HepG2 (cell line): ENCODE results near the gene ENTPD7. TPM values are rescaled to one million over a fixed set of nuclear protein-coding genes. Genes with fewer than 3 reads are reported as not detected.
"Not testable (repeated sequence)": the region's sequence is repeated elsewhere in the genome, so short reads cannot be mapped to it uniquely, and the experiment has no call there.

Experiments used
- ATAC-seq: fragments of 200-7000 bp; cut with Tn5 transposase; 3 replicates; pipeline ENCODE4 v1.9.1; 2020; ENCODE audit warnings: mild to moderate bottlenecking, moderate library complexity
- BruUV-seq: library from RNA; stranded (reverse); fragments of 400-500 nt; replicated peaks from 2 replicates; lab custom pipeline; 2021; lab: Mats Ljungman, UMichigan
- CTCF ChIA-PET: fragments of 300-600 bp; formaldehyde crosslinking; extraction: SDS; loops from one replicate; lab custom pipeline; 2021; ENCODE audit warnings: low total read pairs, inconsistent platforms, low intra/inter-chr PET ratio; lab: Yijun Ruan, JAX
- POLR2A ChIA-PET: fragments of 350-600 bp; sonication (Branson Sonifier 250); formaldehyde crosslinking; loops from one replicate; lab custom pipeline; 2020; ENCODE audit warnings: antibody characterized with exemption, inconsistent platforms; lab: Yijun Ruan, JAX
- DNase-seq: peaks from one replicate; pipeline ENCODE4 v3.0.0-alpha.2; 2015; ENCODE audit warnings: low spot score
- FAIRE-seq: peaks from 3 replicates; lab custom pipeline; 2011; peaks lifted over from hg19 to GRCh38; lab: Jason Lieb, UNC
- H2AFZ ChIP-seq: one replicate; pipeline ENCODE4 v1.6.1; 2011; ENCODE audit warnings: low read length, inconsistent platforms
- H3K27ac ChIP-seq: fragments of 300-600 bp; 3 replicates; pipeline ENCODE4 v1.8.0; 2011; ENCODE audit warnings: mixed run types, mild to moderate bottlenecking, mixed read lengths, low read length, inconsistent platforms; ENCODE audit not compliant: insufficient read depth; ENCODE audit errors: extremely low read length
- H3K27me3 ChIP-seq, 2 experiments: fragments of 200-600 bp in 1 of 2; 2 replicates in 1 of 2; 3 replicates in 1 of 2; pipeline versions ENCODE4 v1.6.0 to v1.8.0; 2011; ENCODE audit warnings: low read length in 2 of 2, mild to moderate bottlenecking in 2 of 2, moderate library complexity in 2 of 2, inconsistent platforms in 1 of 2; ENCODE audit not compliant: insufficient read depth in 2 of 2, control insufficient read depth in 1 of 2
- H3K36me3 ChIP-seq, 2 experiments: fragments of 200-600 bp in 1 of 2; replicated peaks in 1 of 2; 2 replicates in 1 of 2; 3 replicates in 1 of 2; pipeline versions ENCODE4 v1.5.1 to v1.8.0; 2011; ENCODE audit warnings: low read length in 2 of 2, inconsistent platforms in 1 of 2; ENCODE audit not compliant: insufficient read depth in 2 of 2, control insufficient read depth in 1 of 2
- H3K4me1 ChIP-seq: 2 replicates; pipeline ENCODE4 v1.5.1; 2012; ENCODE audit warnings: low read length, inconsistent platforms; ENCODE audit not compliant: insufficient read depth
- H3K4me2 ChIP-seq: 2 replicates; pipeline ENCODE4 v1.6.0; 2011; ENCODE audit warnings: low read depth, low read length, inconsistent platforms
- H3K4me3 ChIP-seq, 3 experiments: fragments of 200-600 bp in 1 of 3; sonication (generic), shearing (Covaris generic) in 1 of 3; replicated peaks in 1 of 3; 2 replicates each; pipeline ENCODE4 v1.5.1; 2011 to 2016; ENCODE audit warnings: low read length in 3 of 3, inconsistent platforms in 2 of 3, low read depth in 2 of 3, mild to moderate bottlenecking in 2 of 3, control low read depth in 1 of 3, mixed read lengths in 1 of 3; ENCODE audit not compliant: insufficient read depth in 1 of 3
- H3K79me2 ChIP-seq: one replicate; pipeline ENCODE4 v1.6.1; 2011; ENCODE audit warnings: low read length, inconsistent platforms; ENCODE audit not compliant: insufficient read depth
- H3K9ac ChIP-seq: 2 replicates; pipeline ENCODE4 v1.6.0; 2011; ENCODE audit warnings: mild to moderate bottlenecking, low read depth, low read length, inconsistent platforms; ENCODE audit not compliant: insufficient read depth
- H3K9me3 ChIP-seq: 2 replicates; pipeline ENCODE4 v1.5.1; 2012; ENCODE audit warnings: mild to moderate bottlenecking, low read length
- H4K20me1 ChIP-seq: 2 replicates; pipeline ENCODE4 v1.6.0; 2011; ENCODE audit warnings: inconsistent platforms, mild to moderate bottlenecking, low read length, moderate library complexity; ENCODE audit not compliant: insufficient read depth
- RXRA ChIP-seq: sonication (generic); formaldehyde crosslinking; IDR thresholded peaks from 2 replicates; pipeline ENCODE4 v1.5.1; 2020; ENCODE audit warnings: missing genetic modification reagents
- SKI ChIP-seq: fragments of 450-650 bp; IDR thresholded peaks from one replicate; pipeline ENCODE4 v1.6.1; 2018; ENCODE audit warnings: mild to moderate bottlenecking; ENCODE audit not compliant: partially characterized antibody
- SPEN ChIP-seq: sonication (generic); formaldehyde crosslinking; IDR thresholded peaks from 2 replicates; pipeline ENCODE4 v1.5.1; 2020; ENCODE audit warnings: low read depth, mild to moderate bottlenecking, missing genetic modification reagents
- UBTF ChIP-seq: sonication (generic); formaldehyde crosslinking; IDR thresholded peaks from 2 replicates; pipeline ENCODE4 v1.4.0; 2020; ENCODE audit warnings: mild to moderate bottlenecking, missing genetic modification reagents
- ZBTB7B ChIP-seq: sonication (generic); formaldehyde crosslinking; IDR thresholded peaks from 2 replicates; pipeline ENCODE4 v1.4.0; 2020; ENCODE audit warnings: missing genetic modification reagents
- ZNF263 ChIP-seq: sonication (generic); formaldehyde crosslinking; IDR thresholded peaks from 2 replicates; pipeline ENCODE4 v1.4.0; 2020; ENCODE audit warnings: missing genetic modification reagents
- ZNF670 ChIP-seq: sonication (generic); formaldehyde crosslinking; IDR thresholded peaks from 2 replicates; pipeline ENCODE4 v1.8.0; 2022; ENCODE audit warnings: mild to moderate bottlenecking, missing genetic modification reagents, borderline replicate concordance
- WGBS: methylation state at CpG from one replicate; pipeline ENCODE4 v1.1.6; 2017; ENCODE audit warnings: low lambda C conversion rate; 5-methylcytosine and 5-hydroxymethylcytosine counted together
- in situ Hi-C: cut with HindIII; loops from 2 replicates; pipeline ENCODE4 v1.10.0; 2017; ENCODE audit warnings: low pct_unique_long_range_greater_than_20kb; ENCODE audit not compliant: extremely low pct_ligation_motif_present
- intact Hi-C: fragments of 100-400 bp; cut with micrococcal nuclease; formaldehyde crosslinking; loops from one replicate; pipeline ENCODE4 v1.10.0; 2022; ENCODE audit not compliant: unreplicated experiment
- polyA plus RNA-seq, 8 experiments: library from polyadenylated mRNA; depleted of rRNA in 3 of 8; stranded (reverse) in 7 of 8; unstranded in 1 of 8; fragments of >200 nt; fragmentation: Illumina TruSeq in 4 of 8; extraction: Trizol in 4 of 8; gene quantifications; 2 replicates each; pipeline versions ENCODE4 v1.2.1 to v1.2.3, GENCODE V29; 2011 to 2016; ENCODE audit warnings: low read depth in 4 of 8, missing spikeins in 1 of 8, mixed read lengths in 1 of 8; ENCODE audit not compliant: insufficient read depth in 1 of 8
- total RNA-seq, 5 experiments: library from RNA; depleted of rRNA; stranded (reverse); fragments of >200 nt; fragmentation: Illumina TruSeq; extraction: Trizol; gene quantifications; 2 replicates each; pipeline ENCODE4 v1.2.3, GENCODE V29; 2016; ENCODE audit warnings: low read depth in 1 of 5

Gene ENTPD7
- total and polyA plus RNA-seq, 2 of the 13 experiments (the other 11 are each of a cell fraction or from before 2014, with no cell fraction given) = 7.6 to 36.5 TPM

- peaks cover 11 to 70% of the 10 kb centered on the region in 2 experiments for H3K36me3 ChIP-seq
- POLR2A ChIA-PET = no interaction called here
- TF ChIP-seq ZNF263 (CRISPR knock-in tag) (no peak), UBTF (CRISPR knock-in tag) (no peak)
- peaks cover 14% of the 10 kb centered on the region for H3K9me3 ChIP-seq
- in situ Hi-C loops (no loop called here), intact Hi-C loops (no loop called here)
- H3K4me2 ChIP-seq = no peak overlapping the region
- H3K9ac ChIP-seq = no peak overlapping the region
- no peak overlapping the region for H3K4me3 ChIP-seq
- 97% methylated on average over 2 of the region's 2 CpGs for WGBS
- ATAC-seq (no peak), FAIRE-seq (no peak), DNase-seq (no peak)
- no peaks in the 10 kb centered on the region for H4K20me1 ChIP-seq
- H3K27me3 ChIP-seq = no peaks in the 10 kb centered on the region
- peaks cover 6% of the 10 kb centered on the region; the same call in 1 of the 2 replicates for H3K4me1 ChIP-seq
- peaks cover 13% of the 10 kb centered on the region for H3K79me2 ChIP-seq
- H3K27ac ChIP-seq = no peak overlapping the region
- BruUV-seq = no TSS peak
- CTCF ChIA-PET = no interaction called here
- no peak overlapping the region for H2AFZ ChIP-seq
Observed at GRCh38 chr10:99742701-99743100, 83.4 kb downstream of the ENTPD7 start.

- 94% methylated on average over 3 of the region's 3 CpGs for WGBS
- Histone ChIP-seq H3K4me3 (no peak overlapping the region), H3K36me3 (peaks cover 11 to 80% of the 10 kb centered on the region in 2 experiments), H3K4me2 (no peak overlapping the region), H4K20me1 (no peaks in the 10 kb centered on the region), H3K27me3 (no peaks in the 10 kb centered on the region), H3K9ac (no peak overlapping the region), H3K27ac (no peak overlapping the region), H3K9me3 (peaks cover 14% of the 10 kb centered on the region), H3K4me1 (peaks cover 6% of the 10 kb centered on the region; the same call in 1 of the 2 replicates), H2AFZ (no peak overlapping the region), H3K79me2 (peaks cover 13% of the 10 kb centered on the region)
- in situ Hi-C loops = no loop called here
- CTCF ChIA-PET = no interaction called here
- DNase-seq (no peak), FAIRE-seq (no peak), ATAC-seq (no peak)
- TF ChIP-seq ZBTB7B (CRISPR knock-in tag) (no peak), SPEN (CRISPR knock-in tag) (no peak), RXRA (CRISPR knock-in tag) (no peak), SKI (no peak), ZNF670 (no peak)
- intact Hi-C loops = no loop called here
- POLR2A ChIA-PET = no interaction called here
- BruUV-seq = no TSS peak
Observed at GRCh38 chr10:99743841-99744240, 84.5 kb downstream of the ENTPD7 start.

GRCh38 chr10:99746166-99746565, 86.9 kb downstream of the ENTPD7 start:
- H4K20me1 ChIP-seq, H3K4me3 ChIP-seq, H3K4me2 ChIP-seq, H3K79me2 ChIP-seq, ATAC-seq, H3K9me3 ChIP-seq, H3K4me1 ChIP-seq, POLR2A ChIA-PET, DNase-seq, in situ Hi-C loops, FAIRE-seq, BruUV-seq, H3K9ac ChIP-seq, H3K27me3 ChIP-seq, H2AFZ ChIP-seq, intact Hi-C loops, CTCF ChIA-PET, H3K27ac ChIP-seq: not testable (repeated sequence)
- 98% methylated on average over 2 of the region's 2 CpGs for WGBS
- H3K36me3 ChIP-seq = peaks cover 9 to 76% of the 10 kb centered on the region in 2 experiments
